Endometrium (tissue), 2 donors: ENCODE results near the gene SPIN2B.

Experiments
- FAIRE-seq: peaks from 2 replicates; lab custom pipeline; 2012; peaks lifted over from hg19 to GRCh38; lab: Jason Lieb, UNC
- donor health status: control.
- donor health status: control.

Gene SPIN2B

GRCh38 chrX:57070185-57070984, 51.0 kb downstream of the SPIN2B start:
- FAIRE-seq: no peak
